H1 (cell line): ENCODE measurements around the gene NHLH1. TPM values are rescaled to one million over a fixed set of nuclear protein-coding genes. Genes with fewer than 3 reads are reported as not detected.

ENCODE experiments used
- CTCF ChIA-PET: fragments of 300-600 bp; sonication (Branson Sonifier 250); formaldehyde crosslinking; loops from one replicate; lab custom pipeline; 2021; ENCODE audit not compliant: partially characterized antibody; lab: Charles Lee
- POLR2A ChIA-PET: fragments of 300-600 bp; sonication (Branson Sonifier 250); formaldehyde crosslinking; loops from one replicate; lab custom pipeline; 2021; ENCODE audit warnings: inconsistent platforms; ENCODE audit not compliant: partially characterized antibody; lab: Charles Lee
- DNase-seq, 2 experiments: peaks; one replicate each; pipeline versions ENCODE4 v3.0.0 to v3.0.0-alpha.2; 2010 to 2022; ENCODE audit warnings: low spot score in 2 of 2, low read depth in 1 of 2, mixed read lengths in 1 of 2
- FAIRE-seq: peaks from 2 replicates; lab custom pipeline; 2011; peaks lifted over from hg19 to GRCh38; lab: Jason Lieb, UNC
- H2AFZ ChIP-seq: 2 replicates; pipeline ENCODE4 v1.8.1; 2012; ENCODE audit warnings: low read length, inconsistent platforms
- H2AK5ac ChIP-seq: 2 replicates; pipeline ENCODE4 v1.6.1; 2013; ENCODE audit warnings: low read depth, low read length
- H2BK120ac ChIP-seq: replicated peaks from 2 replicates; pipeline ENCODE3; 2013; ENCODE audit warnings: low read depth, low read length, inconsistent platforms
- H2BK12ac ChIP-seq: 2 replicates; pipeline ENCODE4 v1.6.1; 2013; ENCODE audit warnings: low read depth, low read length
- H2BK15ac ChIP-seq: 2 replicates; pipeline ENCODE4 v1.6.1; 2013; ENCODE audit warnings: low read length
- H2BK20ac ChIP-seq: 2 replicates; pipeline ENCODE4 v1.6.1; 2013; ENCODE audit warnings: low read length
- H2BK5ac ChIP-seq: 2 replicates; pipeline ENCODE4 v1.6.1; 2013; ENCODE audit warnings: low read depth, low read length
- H3K14ac ChIP-seq: 2 replicates; pipeline ENCODE4 v1.6.1; 2013; ENCODE audit warnings: inconsistent platforms; ENCODE audit not compliant: insufficient read length
- H3K18ac ChIP-seq: 2 replicates; pipeline ENCODE4 v1.6.1; 2013; ENCODE audit warnings: low read length; ENCODE audit errors: extremely low read depth
- H3K23ac ChIP-seq: 2 replicates; pipeline ENCODE4 v1.6.1; 2013; ENCODE audit warnings: inconsistent platforms; ENCODE audit not compliant: insufficient read length
- H3K23me2 ChIP-seq: 2 replicates; pipeline ENCODE4 v1.6.1; 2013; ENCODE audit warnings: low read depth, low read length
- H3K27ac ChIP-seq: 2 replicates; pipeline ENCODE4 v1.6.1; 2011; ENCODE audit warnings: low read depth, low read length, inconsistent platforms
- H3K27me3 ChIP-seq, 4 experiments: replicated peaks in 1 of 4; 1 replicate in 1 of 4; 2 replicates in 3 of 4; pipeline versions ENCODE4 v1.6.1 to v1.8.1; 2011 to 2013; ENCODE audit warnings: low read length in 3 of 4, mild to moderate bottlenecking in 3 of 4, inconsistent platforms in 2 of 4, mixed read lengths in 2 of 4, moderate library complexity in 1 of 4; ENCODE audit not compliant: control insufficient read depth in 3 of 4, insufficient read depth in 3 of 4; ENCODE audit errors: extremely low read depth in 1 of 4
- H3K36me3 ChIP-seq, 4 experiments: 2 replicates each; pipeline versions ENCODE4 v1.6.1 to v1.8.1; 2011 to 2013; ENCODE audit warnings: mild to moderate bottlenecking in 4 of 4, low read length in 3 of 4, moderate library complexity in 2 of 4, control low read depth in 1 of 4, inconsistent platforms in 1 of 4; ENCODE audit not compliant: insufficient read depth in 4 of 4, control insufficient read depth in 2 of 4
- H3K4ac ChIP-seq: replicated peaks from 2 replicates; pipeline ENCODE3; 2013; ENCODE audit warnings: low read length, low read depth, mixed read lengths, inconsistent platforms; ENCODE audit not compliant: insufficient read length
- H3K4me1 ChIP-seq, 4 experiments: replicated peaks in 1 of 4; 1 replicate in 1 of 4; 2 replicates in 3 of 4; pipeline versions ENCODE4 v1.6.1 to v1.8.1; 2011 to 2013; ENCODE audit warnings: low read length in 3 of 4, inconsistent platforms in 2 of 4, mixed read lengths in 1 of 4; ENCODE audit not compliant: insufficient read depth in 4 of 4, control insufficient read depth in 3 of 4
- H3K4me2 ChIP-seq, 2 experiments: 2 replicates each; pipeline versions ENCODE4 v1.6.1 to v1.8.1; 2011 to 2013; ENCODE audit warnings: low read depth in 2 of 2, low read length in 2 of 2, control low read depth in 1 of 2, inconsistent platforms in 1 of 2, mild to moderate bottlenecking in 1 of 2; ENCODE audit not compliant: insufficient read depth in 1 of 2
- H3K4me3 ChIP-seq, 4 experiments: fragments of 200-600, 300-600 bp in 1 of 4; sonication (generic), shearing (Covaris generic), sonication (Bioruptor Twin) in 1 of 4; 2 replicates each; pipeline versions ENCODE4 v1.5.1 to v1.8.1; 2011 to 2016; ENCODE audit warnings: low read length in 4 of 4, low read depth in 3 of 4, control low read depth in 2 of 4, inconsistent platforms in 2 of 4, mild to moderate bottlenecking in 2 of 4, mixed read lengths in 1 of 4, moderate library complexity in 1 of 4; ENCODE audit not compliant: insufficient read depth in 2 of 4; ENCODE audit errors: extremely low read depth in 1 of 4
- H3K56ac ChIP-seq: replicated peaks from 2 replicates; pipeline ENCODE3; 2013; ENCODE audit warnings: low read depth, mild to moderate bottlenecking, mixed read lengths, low read length, inconsistent platforms; ENCODE audit not compliant: insufficient read length
- H3K79me1 ChIP-seq: 2 replicates; pipeline ENCODE4 v1.6.1; 2013; ENCODE audit warnings: low read depth, low read length, control low read depth
- H3K79me2 ChIP-seq, 2 experiments: 2 replicates each; pipeline versions ENCODE4 v1.6.1 to v1.8.1; 2012 to 2013; ENCODE audit warnings: low read length in 2 of 2, mild to moderate bottlenecking in 2 of 2, inconsistent platforms in 1 of 2; ENCODE audit not compliant: insufficient read depth in 2 of 2, control insufficient read depth in 1 of 2
- H3K9ac ChIP-seq, 4 experiments: replicated peaks in 1 of 4; 1 replicate in 1 of 4; 2 replicates in 3 of 4; pipeline versions ENCODE4 v1.6.1 to v1.8.1; 2011 to 2013; ENCODE audit warnings: low read depth in 3 of 4, low read length in 3 of 4, control low read depth in 2 of 4, mild to moderate bottlenecking in 2 of 4, moderate library complexity in 2 of 4, inconsistent platforms in 1 of 4; ENCODE audit errors: extremely low read depth in 1 of 4
- H3K9me3 ChIP-seq, 2 experiments: 2 replicates each; pipeline versions ENCODE4 v1.6.1 to v1.8.1; 2012 to 2013; ENCODE audit warnings: mild to moderate bottlenecking in 2 of 2, moderate library complexity in 2 of 2, control low read depth in 1 of 2, inconsistent platforms in 1 of 2, low read depth in 1 of 2, low read length in 1 of 2, mixed read lengths in 1 of 2; ENCODE audit not compliant: insufficient read depth in 2 of 2
- H4K20me1 ChIP-seq, 2 experiments: replicated peaks in 1 of 2; 2 replicates each; pipeline versions ENCODE3 to v1.8.1; 2011 to 2013; ENCODE audit warnings: inconsistent platforms in 2 of 2, low read length in 2 of 2, mild to moderate bottlenecking in 1 of 2; ENCODE audit not compliant: insufficient read depth in 2 of 2, control insufficient read depth in 1 of 2
- H4K5ac ChIP-seq: 2 replicates; pipeline ENCODE4 v1.6.1; 2013; ENCODE audit warnings: low read length, low read depth, mixed read lengths, inconsistent platforms; ENCODE audit not compliant: insufficient read length
- H4K8ac ChIP-seq: 2 replicates; pipeline ENCODE4 v1.8.0; 2013; ENCODE audit warnings: mild to moderate bottlenecking, moderate library complexity, low read length, inconsistent platforms; ENCODE audit not compliant: insufficient read depth; ENCODE audit errors: extremely low read depth
- H4K91ac ChIP-seq: replicated peaks from 2 replicates; pipeline ENCODE3; 2013; ENCODE audit warnings: low read length, mixed read lengths, inconsistent platforms; ENCODE audit not compliant: insufficient read length
- BRCA1 ChIP-seq: IDR thresholded peaks from 2 replicates; pipeline ENCODE4 v1.6.1; 2012; ENCODE audit warnings: low read depth, low read length, improper control_type of control experiment
- CEBPB ChIP-seq: IDR thresholded peaks from 2 replicates; pipeline ENCODE4 v1.6.1; 2012; ENCODE audit warnings: low read depth, low read length
- RAD21 ChIP-seq, 2 experiments: IDR thresholded peaks in 1 of 2; conservative IDR thresholded peaks in 1 of 2; 2 replicates each; pipeline ENCODE4 v1.6.1; 2011; ENCODE audit warnings: low read depth in 2 of 2, low read length in 2 of 2, improper control_type of control experiment in 1 of 2, inconsistent platforms in 1 of 2, mild to moderate bottlenecking in 1 of 2, moderate library complexity in 1 of 2
- TEAD4 ChIP-seq: IDR thresholded peaks from 2 replicates; pipeline ENCODE4 v1.6.1; 2012; ENCODE audit warnings: low read depth, low read length, inconsistent platforms, mixed read lengths
- YY1 ChIP-seq: IDR thresholded peaks from 2 replicates; pipeline ENCODE4 v1.6.1; 2011; ENCODE audit warnings: low read depth, mild to moderate bottlenecking, low read length
- WGBS, 2 experiments: shearing (Covaris generic) in 1 of 2; methylation state at CpG; one replicate each; pipeline versions ENCODE4 v1.1.6 to v1.1.7; 2013 to 2015; ENCODE audit warnings: low lambda C conversion rate in 2 of 2, mixed read lengths in 2 of 2, inconsistent platforms in 1 of 2, low coverage in 1 of 2, missing lambda C conversion rate in 1 of 2; ENCODE audit not compliant: insufficient replicate concordance in 2 of 2, insufficient coverage in 1 of 2, insufficient read length in 1 of 2; ENCODE audit errors: extremely low coverage in 1 of 2, missing lambda C conversion rate in 1 of 2; 5-methylcytosine and 5-hydroxymethylcytosine counted together
- polyA plus RNA-seq, 7 experiments: library from polyadenylated mRNA; depleted of rRNA in 3 of 7; stranded (reverse) in 5 of 7; unstranded in 2 of 7; fragments of >200 nt in 5 of 7; fragments of 200-250 nt in 2 of 7; gene quantifications; 1 replicate in 5 of 7; 2 replicates in 1 of 7; 4 replicates in 1 of 7; pipeline versions ENCODE4 v1.2.1 to v1.2.3, GENCODE V29; 2011 to 2013; ENCODE audit warnings: missing spikeins in 2 of 7, mixed read lengths in 2 of 7
- total RNA-seq: library from RNA; stranded (reverse); fragmentation: NEBNext Ultra II Directional; extraction: Animal tissue kit (Norgen Biotek cat#: 25700); gene quantifications from 2 replicates; pipeline ENCODE4 v1.2.1, GENCODE V29; 2021
- TF ChIP-seq, protein P1 (sequence below), 3 experiments: IDR thresholded peaks; 1 replicate in 2 of 3; 2 replicates in 1 of 3; pipeline versions ENCODE4 v1.5.1 to v1.6.1; 2011; ENCODE audit warnings: low read length in 3 of 3, mild to moderate bottlenecking in 3 of 3, inconsistent platforms in 2 of 3, low read depth in 1 of 3, moderate library complexity in 1 of 3; ENCODE audit not compliant: insufficient read depth in 1 of 3; ENCODE audit errors: control extremely low read depth in 1 of 3

Gene NHLH1
- total and polyA plus RNA-seq, 2 of the 8 experiments (the other 6 are each of a cell fraction or from before 2014, with no cell fraction given), result 0.39 to 0.91 TPM

DNA sequence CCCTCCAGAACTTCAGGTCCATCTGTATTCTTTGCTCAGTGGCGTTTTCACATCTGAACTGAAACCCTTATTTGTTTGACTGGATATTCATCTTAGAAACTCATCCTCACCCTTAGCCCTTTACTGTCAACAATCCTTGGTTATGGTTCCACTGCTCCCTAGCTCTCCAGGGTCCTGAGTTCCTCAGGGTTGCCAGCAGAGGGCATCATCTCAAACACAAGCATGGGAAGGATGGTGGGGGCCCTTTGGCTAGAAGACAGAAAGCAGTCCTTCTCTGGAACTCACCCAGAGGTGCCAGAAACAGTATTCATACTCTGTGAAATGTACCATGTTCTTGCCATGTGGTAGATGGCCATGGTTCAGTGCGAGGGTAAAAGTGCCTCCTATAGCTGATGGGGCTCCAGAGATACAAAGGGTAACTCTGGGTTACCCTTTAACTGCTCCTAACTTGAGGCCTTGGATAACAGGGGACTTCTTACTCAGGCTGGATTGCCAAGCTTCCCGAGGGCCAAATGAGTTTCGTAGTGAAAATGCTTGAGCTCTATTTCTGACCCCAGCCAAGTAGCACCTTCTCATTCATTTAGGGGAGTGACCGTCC, 12.4 kb upstream of the NHLH1 start:
- Histone ChIP-seq H3K9me3 (no peaks in the 10 kb centered on the region), H3K4me2 (no peak overlapping the region), H4K20me1 (peaks cover 0 to 5% of the 10 kb centered on the region in 2 experiments), H2BK120ac (no peak overlapping the region), H2BK20ac (no peak overlapping the region), H3K79me1 (no peaks in the 10 kb centered on the region), H3K4me3 (no peak overlapping the region), H3K56ac (no peak overlapping the region), H2AFZ (no peak overlapping the region), H3K79me2 (no peaks in the 10 kb centered on the region), H4K5ac (no peak overlapping the region), H2BK5ac (no peak overlapping the region), H3K23ac (no peak overlapping the region), H3K14ac (no peak overlapping the region), H3K9ac (no peak overlapping the region), H3K4me1 (no peaks in the 10 kb centered on the region), H4K91ac (no peak overlapping the region), H3K23me2 (no peaks in the 10 kb centered on the region), H3K36me3 (peaks cover 31 to 74% (median 66%) of the 10 kb centered on the region in 4 experiments), H3K18ac (no peak overlapping the region), H3K27me3 (no peaks in the 10 kb centered on the region), H3K4ac (no peak overlapping the region), H4K8ac (no peak overlapping the region), H2AK5ac (no peak overlapping the region), H3K27ac (no peak overlapping the region), H2BK15ac (no peak overlapping the region), H2BK12ac (no peak overlapping the region)
- DNase-seq, result no peak
- ChIA-PET CTCF (interaction anchor here (0.8 to 26.0 kb wide), 28 partner anchors 8 to 252 kb away, joined by 3 to 683 read pairs (median 6); partner anchors contain the start of genes COPA, NCSTN and NHLH1), POLR2A (interaction anchor here (1.0 to 17.2 kb wide), 7 partner anchors 10 to 185 kb away, joined by 3 to 244 read pairs (median 5); partner anchors contain the start of genes COPA, NCSTN and NHLH1)
- WGBS, 2 experiments, result 80% methylated on average over 5 of the region's 5 CpGs; no CpG with 5 or more reads in 1 of the 2 experiments
- peak; percentile 77 for FAIRE-seq
- no peak for TF ChIP-seq BRCA1
- TF ChIP-seq RAD21 (IDR thresholded peaks at IDR 0.05 in 1 of 2, conservative IDR thresholded peaks at IDR 0.05 in 1 of 2; ENCODE audit: low read depth in 2 of 2, low read length in 2 of 2), result peak; percentile 65 to 76
- 0 out of 2 replicates have a peak, but pooled peaks have one; percentile 21 for TF ChIP-seq YY1
- TF ChIP-seq TEAD4, result no peak
- TF ChIP-seq, protein P1, sequence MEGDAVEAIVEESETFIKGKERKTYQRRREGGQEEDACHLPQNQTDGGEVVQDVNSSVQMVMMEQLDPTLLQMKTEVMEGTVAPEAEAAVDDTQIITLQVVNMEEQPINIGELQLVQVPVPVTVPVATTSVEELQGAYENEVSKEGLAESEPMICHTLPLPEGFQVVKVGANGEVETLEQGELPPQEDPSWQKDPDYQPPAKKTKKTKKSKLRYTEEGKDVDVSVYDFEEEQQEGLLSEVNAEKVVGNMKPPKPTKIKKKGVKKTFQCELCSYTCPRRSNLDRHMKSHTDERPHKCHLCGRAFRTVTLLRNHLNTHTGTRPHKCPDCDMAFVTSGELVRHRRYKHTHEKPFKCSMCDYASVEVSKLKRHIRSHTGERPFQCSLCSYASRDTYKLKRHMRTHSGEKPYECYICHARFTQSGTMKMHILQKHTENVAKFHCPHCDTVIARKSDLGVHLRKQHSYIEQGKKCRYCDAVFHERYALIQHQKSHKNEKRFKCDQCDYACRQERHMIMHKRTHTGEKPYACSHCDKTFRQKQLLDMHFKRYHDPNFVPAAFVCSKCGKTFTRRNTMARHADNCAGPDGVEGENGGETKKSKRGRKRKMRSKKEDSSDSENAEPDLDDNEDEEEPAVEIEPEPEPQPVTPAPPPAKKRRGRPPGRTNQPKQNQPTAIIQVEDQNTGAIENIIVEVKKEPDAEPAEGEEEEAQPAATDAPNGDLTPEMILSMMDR (IDR thresholded peaks at IDR 0.05; ENCODE audit: control extremely low read depth in 1 of 3, insufficient read depth in 1 of 3, low read depth in 1 of 3, low read length in 3 of 3), result peak; percentile 78 to 83 (median 81)
- no peak for TF ChIP-seq CEBPB
